ENCODE data around the gene FOXN1.

The FOXN1 gene

DNA sequence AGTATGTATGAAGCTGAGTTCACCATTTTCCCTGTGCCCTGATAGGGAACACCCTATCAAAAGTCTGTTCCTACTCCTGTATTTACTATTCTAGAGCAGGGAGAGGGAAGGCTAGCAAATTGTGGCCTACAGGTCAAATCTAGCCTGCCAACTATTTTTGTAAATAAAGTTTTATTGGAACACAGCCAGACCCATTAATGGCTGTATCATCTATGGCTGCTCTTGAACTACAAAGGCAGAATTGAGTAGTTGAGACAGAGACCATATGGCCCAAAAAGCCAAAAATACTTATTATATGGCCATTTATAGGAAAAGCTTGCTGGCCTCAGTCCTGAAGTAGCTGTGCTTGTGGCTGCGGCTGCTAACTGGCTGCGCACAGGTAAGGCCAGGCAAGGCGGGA lies 74.8 kb downstream of the FOXN1 start:
- TF ChIP-seq, protein P1, sequence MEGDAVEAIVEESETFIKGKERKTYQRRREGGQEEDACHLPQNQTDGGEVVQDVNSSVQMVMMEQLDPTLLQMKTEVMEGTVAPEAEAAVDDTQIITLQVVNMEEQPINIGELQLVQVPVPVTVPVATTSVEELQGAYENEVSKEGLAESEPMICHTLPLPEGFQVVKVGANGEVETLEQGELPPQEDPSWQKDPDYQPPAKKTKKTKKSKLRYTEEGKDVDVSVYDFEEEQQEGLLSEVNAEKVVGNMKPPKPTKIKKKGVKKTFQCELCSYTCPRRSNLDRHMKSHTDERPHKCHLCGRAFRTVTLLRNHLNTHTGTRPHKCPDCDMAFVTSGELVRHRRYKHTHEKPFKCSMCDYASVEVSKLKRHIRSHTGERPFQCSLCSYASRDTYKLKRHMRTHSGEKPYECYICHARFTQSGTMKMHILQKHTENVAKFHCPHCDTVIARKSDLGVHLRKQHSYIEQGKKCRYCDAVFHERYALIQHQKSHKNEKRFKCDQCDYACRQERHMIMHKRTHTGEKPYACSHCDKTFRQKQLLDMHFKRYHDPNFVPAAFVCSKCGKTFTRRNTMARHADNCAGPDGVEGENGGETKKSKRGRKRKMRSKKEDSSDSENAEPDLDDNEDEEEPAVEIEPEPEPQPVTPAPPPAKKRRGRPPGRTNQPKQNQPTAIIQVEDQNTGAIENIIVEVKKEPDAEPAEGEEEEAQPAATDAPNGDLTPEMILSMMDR (conservative IDR thresholded peaks at IDR 0.05) = no peak
- no peak for TF ChIP-seq ZFX (IDR thresholded peaks at IDR 0.05)
- no peak overlapping the region for H3K27ac ChIP-seq

DNA sequence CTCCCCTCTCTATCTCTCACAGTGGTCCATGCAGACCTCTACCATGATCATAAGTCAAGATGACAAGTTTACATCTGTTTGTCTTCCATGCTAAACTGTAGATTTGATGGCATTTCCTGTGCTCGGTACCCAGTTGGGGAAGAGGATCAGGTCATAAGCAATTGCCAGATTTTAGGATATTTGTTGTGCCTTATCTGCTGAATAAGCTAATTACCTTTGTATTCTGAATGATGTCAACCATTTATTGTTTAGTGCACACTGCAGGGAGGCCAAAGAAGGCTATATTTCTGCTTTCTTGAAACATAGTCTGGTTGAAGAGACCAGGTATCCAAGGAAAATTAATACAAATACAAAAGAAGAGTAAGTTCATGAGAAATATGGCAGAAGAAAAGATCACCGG lies 76.4 kb downstream of the FOXN1 start:
- no peak overlapping the region for H3K27ac ChIP-seq
- TF ChIP-seq, protein P1 (conservative IDR thresholded peaks at IDR 0.05) = no peak
- no peak for TF ChIP-seq ZFX (IDR thresholded peaks at IDR 0.05)

DNA sequence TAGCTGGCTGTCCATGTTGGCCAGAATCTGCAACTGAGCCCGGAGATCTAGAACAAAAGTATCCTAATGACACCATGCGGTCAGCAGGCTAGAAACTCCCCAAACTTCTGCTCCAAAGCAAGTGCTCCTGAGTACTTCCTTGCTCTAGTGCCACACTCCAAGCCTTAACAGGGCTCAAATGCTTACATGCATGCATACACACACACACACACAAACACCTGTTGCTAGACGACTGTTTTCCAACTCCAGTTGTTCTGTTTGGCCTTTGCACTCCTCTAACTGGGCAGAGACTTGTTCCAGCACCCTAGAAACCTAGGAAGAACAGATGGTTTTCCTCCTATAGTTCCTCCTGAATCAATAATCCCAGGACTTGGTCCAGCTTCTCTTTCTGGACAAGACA lies 78.3 kb downstream of the FOXN1 start:
- H3K27ac ChIP-seq = no peak overlapping the region
- TF ChIP-seq ZFX (IDR thresholded peaks at IDR 0.05) = no peak
- TF ChIP-seq, protein P1 (conservative IDR thresholded peaks at IDR 0.05) = no peak

DNA sequence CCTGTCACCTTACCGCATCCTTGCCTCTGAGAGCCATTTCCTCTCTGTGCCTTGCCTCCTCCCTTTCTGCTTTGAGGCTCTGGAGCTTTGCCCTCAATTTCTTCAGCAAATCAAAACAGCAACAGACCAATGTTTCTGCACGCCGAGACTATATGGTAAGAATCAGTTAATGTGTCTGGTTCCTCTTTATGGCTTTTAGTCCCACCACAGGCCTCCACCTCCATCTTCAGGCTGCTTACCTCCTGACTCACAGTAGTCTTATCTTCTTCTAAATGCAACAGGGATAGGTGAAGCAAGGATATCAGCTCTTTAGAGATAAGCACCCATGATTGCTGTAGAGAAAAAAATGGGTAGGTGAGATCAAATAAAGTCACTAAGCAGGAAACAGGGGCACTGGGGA lies 79.7 kb downstream of the FOXN1 start:
- H3K27ac ChIP-seq = no peak overlapping the region
- TF ChIP-seq ZFX (IDR thresholded peaks at IDR 0.05) = no peak
- TF ChIP-seq, protein P1 (conservative IDR thresholded peaks at IDR 0.05) = no peak

Data from C4-2B (cell line).